Sigmoid colon (tissue), 7 donors: Measurements from ENCODE around the gene DCC. TPM values are rescaled to one million over a fixed set of nuclear protein-coding genes. Genes with fewer than 3 reads are reported as not detected.

Experiments
- DNase-seq: peaks from one replicate; pipeline ENCODE4 v3.0.0-alpha.2; 2019
- H3K27ac ChIP-seq, 4 donors: fragments of 200-600 bp; sonication (generic); one replicate each; pipeline ENCODE4 v1.5.1; 2016 to 2019; ENCODE audit warnings: mild to moderate bottlenecking in 1 of 4
- H3K27me3 ChIP-seq, 3 donors: fragments of 200-600 bp; sonication (generic); one replicate each; pipeline ENCODE4 v1.5.1; 2019; ENCODE audit warnings: mild to moderate bottlenecking in 1 of 3
- H3K36me3 ChIP-seq, 4 donors: fragments of 200-600 bp; sonication (generic); one replicate each; pipeline ENCODE4 v1.5.1; 2016 to 2019
- H3K4me1 ChIP-seq, 4 donors: fragments of 200-600 bp; sonication (generic); one replicate each; pipeline ENCODE4 v1.5.1; 2017 to 2019
- H3K4me3 ChIP-seq, 4 donors: fragments of 200-600 bp; sonication (generic); one replicate each; pipeline ENCODE4 v1.5.1; 2017 to 2019; ENCODE audit warnings: mild to moderate bottlenecking in 2 of 4, moderate library complexity in 1 of 4
- H3K9me3 ChIP-seq, 4 donors: fragments of 200-600 bp in 3 of 4; sonication (generic) in 3 of 4; one replicate each; pipeline versions ENCODE4 v1.5.1 to v1.6.1; 2013 to 2019
- CTCF ChIP-seq, 4 experiments: fragments of 450-650 bp in 3 of 4; fragments of 200-600 bp in 1 of 4; IDR thresholded peaks; one replicate each; pipeline ENCODE4 v1.5.1; 2016 to 2019; ENCODE audit warnings: antibody characterized with exemption in 4 of 4, mild to moderate bottlenecking in 3 of 4, moderate library complexity in 2 of 4
- EP300 ChIP-seq, 4 donors: sonication (generic); formaldehyde crosslinking; IDR thresholded peaks; one replicate each; pipeline ENCODE4 v1.6.1; 2017; ENCODE audit warnings: antibody characterized with exemption in 4 of 4
- POLR2A ChIP-seq, 2 donors: fragments of 450-650 bp; IDR thresholded peaks; one replicate each; pipeline ENCODE4 v1.6.1; 2016; ENCODE audit warnings: antibody characterized with exemption in 2 of 2, mild to moderate bottlenecking in 2 of 2, moderate library complexity in 2 of 2
- POLR2AphosphoS5 ChIP-seq, 4 donors: sonication (generic); formaldehyde crosslinking; IDR thresholded peaks; one replicate each; pipeline ENCODE4 v1.6.1; 2017; ENCODE audit warnings: antibody characterized with exemption in 4 of 4
- WGBS, 2 donors: extraction: QIAGEN DNeasy Blood & Tissue Kit; methylation state at CpG; one replicate each; pipeline ENCODE4 v1.1.7; 2013; 5-methylcytosine and 5-hydroxymethylcytosine counted together
- intact Hi-C: fragments of 100-400 bp; cut with DNase I; formaldehyde crosslinking; loops from one replicate; pipeline ENCODE4 v1.15.1; 2023
- polyA plus RNA-seq, 3 donors: library from polyadenylated mRNA; stranded (reverse); fragments of 200-250 nt; gene quantifications; one replicate each; pipeline ENCODE4 v1.2.3, GENCODE V29; 2013
- total RNA-seq, 4 donors: library from RNA; depleted of rRNA; stranded (reverse); fragments of >200 nt; gene quantifications; one replicate each; pipeline ENCODE4 v1.1.0, GENCODE V29; 2016
- donor health status: healthy with polysubstance abuse.
- donor health status: Bipolar disorder and iron deficiency.
- donor health status: healthy.

DCC gene
- total and polyA plus RNA-seq, 7 donors, result 0.04 to 0.83 (median 0.36) TPM; not detected in 2

DNA sequence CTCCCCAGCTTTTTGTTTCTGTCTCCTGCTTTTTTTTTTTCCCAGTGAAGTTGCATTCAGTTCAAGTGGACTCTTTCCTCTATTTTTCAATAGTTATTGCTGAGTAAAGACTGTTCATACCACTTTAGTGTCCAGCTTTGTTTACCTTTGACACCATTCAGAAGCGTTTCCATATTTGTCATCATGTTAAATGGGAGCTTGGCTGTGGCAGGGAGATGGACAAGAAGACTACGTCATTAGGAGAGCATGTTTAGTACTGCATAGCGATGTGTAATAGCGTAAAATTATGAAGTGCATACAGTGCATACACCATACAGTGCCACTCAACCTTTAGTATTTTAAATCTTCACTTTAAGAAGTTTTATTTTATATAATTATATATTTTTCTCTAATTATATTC is 655.9 kb downstream of the DCC start:
- WGBS, 2 donors, result 75 to 82% methylated on average over 4 of the region's 4 CpGs
- intact Hi-C loops, result no loop called here
- DNase-seq, result no peak
- no peak for TF ChIP-seq CTCF (IDR thresholded peaks at IDR 0.05)
- no peak for TF ChIP-seq EP300 (IDR thresholded peaks at IDR 0.05)
- no peak for TF ChIP-seq POLR2A (IDR thresholded peaks at IDR 0.05)
- no peak for TF ChIP-seq POLR2AphosphoS5 (IDR thresholded peaks at IDR 0.05)
- Histone ChIP-seq H3K9me3 (no peaks in the 10 kb centered on the region), H3K36me3 (no peaks in the 10 kb centered on the region), H3K27ac (no peak overlapping the region), H3K27me3 (no peaks in the 10 kb centered on the region), H3K4me1 (no peaks in the 10 kb centered on the region), H3K4me3 (no peak overlapping the region)

DNA sequence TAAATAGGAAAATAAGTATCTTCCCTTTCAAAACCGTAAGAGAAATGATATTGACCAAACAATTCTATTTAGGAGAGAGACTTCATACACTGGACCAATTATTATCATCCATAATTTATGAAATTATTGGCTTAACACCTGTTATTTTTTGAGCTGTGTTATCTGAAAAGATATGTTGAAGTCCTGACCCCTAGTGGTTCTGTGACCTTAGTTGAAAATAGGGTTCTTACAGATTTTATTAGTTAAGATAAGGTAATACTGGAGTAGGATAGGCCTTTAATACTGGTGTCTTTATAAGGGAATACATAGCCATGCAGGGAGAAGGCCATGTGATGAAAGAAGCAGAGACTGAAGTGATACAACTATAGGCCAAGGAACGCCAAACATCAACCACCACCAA is 659.6 kb downstream of the DCC start:
- 91% methylated on average over 2 of the region's 2 CpGs for WGBS, 2 donors
- Histone ChIP-seq H3K27ac (no peak overlapping the region), H3K9me3 (no peaks in the 10 kb centered on the region), H3K4me3 (no peak overlapping the region), H3K36me3 (no peaks in the 10 kb centered on the region), H3K27me3 (no peaks in the 10 kb centered on the region), H3K4me1 (no peaks in the 10 kb centered on the region)
- intact Hi-C loops, result no loop called here
- no peak for DNase-seq
- TF ChIP-seq EP300 (IDR thresholded peaks at IDR 0.05) (no peak), CTCF (IDR thresholded peaks at IDR 0.05) (no peak), POLR2A (IDR thresholded peaks at IDR 0.05) (no peak), POLR2AphosphoS5 (IDR thresholded peaks at IDR 0.05) (no peak)

DNA sequence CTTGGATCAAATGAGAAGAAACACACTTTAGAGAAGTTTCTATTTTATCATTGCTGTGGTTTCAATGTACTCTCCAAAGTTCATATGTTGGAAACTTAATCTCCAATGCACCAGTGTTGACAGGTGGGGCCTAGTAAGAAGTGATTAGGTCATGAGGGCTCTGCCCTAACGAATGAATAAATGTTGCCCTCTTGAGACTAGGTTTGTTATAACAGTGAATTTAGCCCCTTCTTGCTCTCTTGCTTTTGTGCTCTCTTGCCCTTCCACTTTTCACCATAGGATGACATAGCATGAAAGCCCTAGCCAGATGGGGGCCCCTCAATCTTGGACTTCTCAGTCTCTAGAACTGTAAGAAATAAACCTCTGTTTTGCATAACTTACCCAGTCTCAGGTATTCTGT is 664.8 kb downstream of the DCC start:
- no peaks in the 10 kb centered on the region for H3K36me3 ChIP-seq
- H3K27me3 ChIP-seq, result no peaks in the 10 kb centered on the region
- no peaks in the 10 kb centered on the region for H3K9me3 ChIP-seq
- no peak overlapping the region for H3K27ac ChIP-seq
- H3K4me3 ChIP-seq, result no peak overlapping the region
- intact Hi-C loops, result no loop called here
- no peak for TF ChIP-seq CTCF (IDR thresholded peaks at IDR 0.05)
- no peak for DNase-seq
- WGBS, 2 donors, result 45 to 62% methylated on average over 1 of the region's 1 CpG
- H3K4me1 ChIP-seq, result no peaks in the 10 kb centered on the region

DNA sequence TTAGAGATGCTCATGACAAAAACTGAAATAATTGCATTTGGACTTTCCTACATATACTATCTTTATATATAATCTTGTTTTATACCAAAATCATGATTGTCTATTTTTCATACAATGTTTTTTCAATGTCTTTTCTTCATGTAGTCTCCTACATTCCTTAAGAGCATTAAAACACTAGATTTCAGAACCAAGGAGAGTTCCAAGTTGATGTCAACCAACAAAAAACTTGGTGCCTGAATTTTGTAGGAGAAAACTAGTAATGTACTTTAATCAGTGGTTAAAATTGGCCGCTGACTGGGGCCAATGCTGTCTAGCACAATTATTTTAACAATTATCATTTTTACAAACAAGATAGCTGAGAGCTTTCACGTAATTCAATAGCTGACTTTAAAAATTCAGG is 678.8 kb downstream of the DCC start:
- H3K9me3 ChIP-seq, result no peaks in the 10 kb centered on the region
- DNase-seq, result no peak

More for the DNA sequence above, 678.8 kb downstream of the DCC start:
- H3K4me3 ChIP-seq, result no peak overlapping the region
- intact Hi-C loops, result no loop called here
- no peak overlapping the region for H3K27ac ChIP-seq
- no peaks in the 10 kb centered on the region for H3K36me3 ChIP-seq
- H3K4me1 ChIP-seq, result no peaks in the 10 kb centered on the region
- WGBS, 2 donors, result 58 to 70% methylated on average over 2 of the region's 2 CpGs
- TF ChIP-seq EP300 (IDR thresholded peaks at IDR 0.05), result no peak
- TF ChIP-seq POLR2AphosphoS5 (IDR thresholded peaks at IDR 0.05), result no peak
- no peak for TF ChIP-seq POLR2A (IDR thresholded peaks at IDR 0.05)
- no peak for TF ChIP-seq CTCF (IDR thresholded peaks at IDR 0.05)
- H3K27me3 ChIP-seq, result no peaks in the 10 kb centered on the region
